Measurements from ENCODE around the gene AKAP8L.

Gene AKAP8L

GRCh38 chr19:15441317-15441716 is 22.5 kb upstream of the AKAP8L start:
- no peak overlapping the region for H3K4me3 ChIP-seq (ENCODE audit: low read depth, low read length)
- TF ChIP-seq CTCF (IDR thresholded peaks at IDR 0.05; ENCODE audit: low read depth, low read length), result no peak

GRCh38 chr19:15439821-15440641 is 21.2 kb upstream of the AKAP8L start:
- H3K4me3 ChIP-seq (ENCODE audit: low read depth, low read length), result no peak overlapping the region
- no peak for TF ChIP-seq CTCF (IDR thresholded peaks at IDR 0.05; ENCODE audit: low read depth, low read length)

GRCh38 chr19:15439078-15439799 is 20.5 kb upstream of the AKAP8L start:
- no peak overlapping the region for H3K4me3 ChIP-seq (ENCODE audit: low read depth, low read length)
- TF ChIP-seq CTCF (IDR thresholded peaks at IDR 0.05; ENCODE audit: low read depth, low read length), result no peak

- H3K4me3 ChIP-seq (ENCODE audit: low read depth, low read length), result no peak overlapping the region
- TF ChIP-seq CTCF (IDR thresholded peaks at IDR 0.05; ENCODE audit: low read depth, low read length), result no peak
Measured at GRCh38 chr19:15438577-15438976, 19.8 kb upstream of the AKAP8L start.

GRCh38 chr19:15438124-15438496 is 19.3 kb upstream of the AKAP8L start:
- TF ChIP-seq CTCF (IDR thresholded peaks at IDR 0.05; ENCODE audit: low read depth, low read length), result no peak
- H3K4me3 ChIP-seq (ENCODE audit: low read depth, low read length), result no peak overlapping the region

- TF ChIP-seq CTCF (IDR thresholded peaks at IDR 0.05; ENCODE audit: low read depth, low read length), result peak; percentile 27; the same call in 1 of the 2 replicates
- H3K4me3 ChIP-seq (ENCODE audit: low read depth, low read length), result no peak overlapping the region
Measured at GRCh38 chr19:15437355-15438123, 18.8 kb upstream of the AKAP8L start.

- no peak for TF ChIP-seq CTCF (IDR thresholded peaks at IDR 0.05; ENCODE audit: low read depth, low read length)
- H3K4me3 ChIP-seq (ENCODE audit: low read depth, low read length), result no peak overlapping the region
Measured at GRCh38 chr19:15436826-15437110, 18.0 kb upstream of the AKAP8L start.
